ENCODE measurements around the gene UGT1A10.
"Not testable (repeated sequence)": the region's sequence is repeated elsewhere in the genome, so short reads cannot be mapped to it uniquely, and the experiment has no call there.

Gene UGT1A10

GRCh38 chr2:233617476-233617875 lies 18.8 kb upstream of the UGT1A10 start, which contains the start of gene UGT1A8:
TSS of gene UGT1A8 (plus strand) at chr2:233617633. CDS start at chr2:233617708, 75 bp downstream.
- H3K9me3 ChIP-seq (ENCODE audit: low read length); H3K27ac ChIP-seq (ENCODE audit: low read depth, low read length); H3K4me3 ChIP-seq (ENCODE audit: low read depth in 1 of 2, low read length in 2 of 2); H3K9ac ChIP-seq (ENCODE audit: low read length); H3K4me1 ChIP-seq (ENCODE audit: insufficient read depth, low read length); H3K27me3 ChIP-seq (ENCODE audit: control insufficient read depth in 1 of 2, insufficient read depth in 2 of 2, low read length in 2 of 2); H3K36me3 ChIP-seq (ENCODE audit: insufficient read depth, low read length): not testable (repeated sequence)

DNA sequence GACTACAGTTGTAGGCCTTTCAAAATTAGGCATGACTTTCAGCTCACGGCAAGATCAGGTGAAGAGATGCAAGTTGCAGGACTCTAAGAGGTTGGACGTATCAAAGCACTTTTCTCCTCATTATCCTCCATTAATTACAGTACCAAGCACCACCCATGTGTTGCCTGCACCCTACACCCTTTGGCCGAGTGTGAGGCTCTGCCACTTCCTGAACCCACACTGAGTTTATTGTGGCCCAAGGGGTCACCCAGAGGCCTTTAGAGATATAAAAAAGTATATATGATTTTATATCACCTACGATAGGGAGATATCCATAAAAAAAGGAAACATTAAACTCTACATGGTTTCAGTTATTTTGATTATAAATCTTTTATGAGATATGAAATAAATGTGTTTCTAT lies 16.0 kb upstream of the UGT1A10 start:
- H3K27ac ChIP-seq (ENCODE audit: low read depth, low read length) = no peak overlapping the region
- H3K4me3 ChIP-seq (ENCODE audit: low read depth in 1 of 2, low read length in 2 of 2) = no peak overlapping the region
- H3K4me1 ChIP-seq (ENCODE audit: insufficient read depth, low read length) = no peaks in the 10 kb centered on the region
- H3K9ac ChIP-seq (ENCODE audit: low read length) = no peak overlapping the region
- H3K9me3 ChIP-seq (ENCODE audit: low read length) = no peaks in the 10 kb centered on the region
- no peaks in the 10 kb centered on the region for H3K27me3 ChIP-seq (ENCODE audit: control insufficient read depth in 1 of 2, insufficient read depth in 2 of 2, low read length in 2 of 2)
- no peaks in the 10 kb centered on the region for H3K36me3 ChIP-seq (ENCODE audit: insufficient read depth, low read length)

DNA sequence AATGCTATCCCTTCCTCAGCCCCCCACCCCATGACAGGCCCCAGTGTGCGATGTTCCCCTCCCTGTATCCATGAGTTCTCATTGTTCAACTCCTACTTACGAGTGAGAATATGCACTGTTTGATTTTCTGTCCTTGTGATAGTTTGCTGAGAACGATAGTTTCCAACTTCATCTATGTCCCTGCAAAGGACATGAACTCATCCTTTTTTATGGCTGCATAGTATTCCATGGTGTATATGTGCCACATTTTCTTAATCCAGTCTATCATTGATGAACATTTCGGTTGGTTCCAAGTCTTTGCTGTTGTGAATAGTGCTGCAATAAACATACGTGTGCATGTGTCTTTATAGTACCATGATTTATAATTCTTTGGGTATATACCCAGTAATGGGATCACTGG lies 14.4 kb upstream of the UGT1A10 start:
- H3K36me3 ChIP-seq (ENCODE audit: insufficient read depth, low read length); H3K9me3 ChIP-seq (ENCODE audit: low read length); H3K9ac ChIP-seq (ENCODE audit: low read length); H3K4me3 ChIP-seq (ENCODE audit: low read depth in 1 of 2, low read length in 2 of 2); H3K27me3 ChIP-seq (ENCODE audit: control insufficient read depth in 1 of 2, insufficient read depth in 2 of 2, low read length in 2 of 2); H3K27ac ChIP-seq (ENCODE audit: low read depth, low read length); H3K4me1 ChIP-seq (ENCODE audit: insufficient read depth, low read length): not testable (repeated sequence)

DNA sequence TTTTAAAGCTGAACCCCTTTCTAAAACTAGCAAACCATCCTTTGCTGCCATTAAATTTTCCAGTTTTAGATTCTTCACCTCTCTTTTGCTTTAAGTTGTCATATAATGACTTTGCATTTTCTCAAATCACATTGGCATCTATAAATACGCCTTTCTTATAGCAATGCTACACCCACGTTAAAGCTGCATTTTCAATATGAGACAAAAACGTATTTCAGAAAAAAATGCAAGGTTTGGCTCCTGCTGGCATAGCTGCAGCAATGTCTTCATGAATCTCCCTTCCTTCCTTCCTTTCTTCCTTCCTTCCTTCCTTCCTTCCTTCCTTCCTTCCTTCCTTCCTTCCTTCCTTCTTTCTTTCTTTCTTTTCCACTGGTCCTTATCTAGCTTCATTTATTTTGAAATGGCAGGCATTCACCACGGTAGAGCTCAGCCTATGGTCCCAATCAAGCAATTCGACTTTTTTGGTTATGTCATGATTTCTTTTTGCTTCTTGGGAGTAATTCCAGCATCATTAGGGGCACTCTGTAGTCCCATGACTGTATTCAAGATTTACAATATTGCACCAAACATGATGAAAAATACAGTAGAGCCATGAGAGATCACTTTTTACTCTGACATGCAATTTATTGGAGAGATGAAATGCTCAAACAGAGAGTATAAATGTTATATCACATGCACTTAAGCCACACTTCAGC lies 8.8 kb upstream of the UGT1A10 start:
- no peak overlapping the region for H3K9ac ChIP-seq (ENCODE audit: low read length)
- no peak overlapping the region for H3K27ac ChIP-seq (ENCODE audit: low read depth, low read length)
- H3K4me1 ChIP-seq (ENCODE audit: insufficient read depth, low read length) = no peaks in the 10 kb centered on the region
- no peaks in the 10 kb centered on the region for H3K36me3 ChIP-seq (ENCODE audit: insufficient read depth, low read length)
- H3K9me3 ChIP-seq (ENCODE audit: low read length) = no peaks in the 10 kb centered on the region
- H3K27me3 ChIP-seq (ENCODE audit: control insufficient read depth in 1 of 2, insufficient read depth in 2 of 2, low read length in 2 of 2) = no peaks in the 10 kb centered on the region
- no peak overlapping the region for H3K4me3 ChIP-seq (ENCODE audit: low read depth in 1 of 2, low read length in 2 of 2)

DNA sequence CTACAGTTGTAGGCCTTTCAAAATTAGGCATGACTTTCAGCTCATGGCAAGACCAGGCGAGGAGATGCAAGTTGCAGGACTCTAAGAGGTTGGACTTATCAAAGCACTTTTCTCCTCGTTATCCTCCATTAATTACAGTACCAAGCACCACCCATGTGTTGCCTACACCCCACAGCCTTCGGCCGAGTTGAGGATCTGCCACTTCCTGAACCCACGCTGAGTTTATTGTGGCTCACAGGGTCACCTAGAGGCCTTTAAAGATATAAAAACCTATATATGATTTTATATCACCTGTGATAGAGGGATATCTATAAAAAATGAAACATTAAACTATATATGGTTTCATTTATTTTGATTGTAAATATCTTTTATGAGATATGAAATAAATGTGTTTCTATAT lies 2.6 kb downstream of the UGT1A10 start:
- H3K9me3 ChIP-seq (ENCODE audit: low read length) = no peaks in the 10 kb centered on the region
- no peak overlapping the region for H3K27ac ChIP-seq (ENCODE audit: low read depth, low read length)
- H3K36me3 ChIP-seq (ENCODE audit: insufficient read depth, low read length) = no peaks in the 10 kb centered on the region
- no peaks in the 10 kb centered on the region for H3K27me3 ChIP-seq (ENCODE audit: control insufficient read depth in 1 of 2, insufficient read depth in 2 of 2, low read length in 2 of 2)
- H3K4me3 ChIP-seq (ENCODE audit: low read depth in 1 of 2, low read length in 2 of 2) = no peak overlapping the region
- no peaks in the 10 kb centered on the region for H3K4me1 ChIP-seq (ENCODE audit: insufficient read depth, low read length)
- H3K9ac ChIP-seq (ENCODE audit: low read length) = no peak overlapping the region

- Histone ChIP-seq H3K9ac (ENCODE audit: low read length) (no peak overlapping the region), H3K27ac (ENCODE audit: low read depth, low read length) (no peak overlapping the region), H3K36me3 (ENCODE audit: insufficient read depth, low read length) (no peaks in the 10 kb centered on the region), H3K4me3 (ENCODE audit: low read depth in 1 of 2, low read length in 2 of 2) (no peak overlapping the region), H3K27me3 (ENCODE audit: control insufficient read depth in 1 of 2, insufficient read depth in 2 of 2, low read length in 2 of 2) (no peaks in the 10 kb centered on the region), H3K4me1 (ENCODE audit: insufficient read depth, low read length) (no peaks in the 10 kb centered on the region), H3K9me3 (ENCODE audit: low read length) (no peaks in the 10 kb centered on the region)
These were observed 3.6 kb downstream of the UGT1A10 start for GRCh38 chr2:233639860-233640259.

- H3K27me3 ChIP-seq (ENCODE audit: control insufficient read depth in 1 of 2, insufficient read depth in 2 of 2, low read length in 2 of 2) = no peaks in the 10 kb centered on the region
- no peak overlapping the region for H3K4me3 ChIP-seq (ENCODE audit: low read depth in 1 of 2, low read length in 2 of 2)
- no peaks in the 10 kb centered on the region for H3K9me3 ChIP-seq (ENCODE audit: low read length)
- H3K4me1 ChIP-seq (ENCODE audit: insufficient read depth, low read length) = no peaks in the 10 kb centered on the region
- no peaks in the 10 kb centered on the region for H3K36me3 ChIP-seq (ENCODE audit: insufficient read depth, low read length)
- no peak overlapping the region for H3K9ac ChIP-seq (ENCODE audit: low read length)
- H3K27ac ChIP-seq (ENCODE audit: low read depth, low read length) = no peak overlapping the region
These were observed 6.9 kb downstream of the UGT1A10 start for GRCh38 chr2:233643128-233643527.

DNA sequence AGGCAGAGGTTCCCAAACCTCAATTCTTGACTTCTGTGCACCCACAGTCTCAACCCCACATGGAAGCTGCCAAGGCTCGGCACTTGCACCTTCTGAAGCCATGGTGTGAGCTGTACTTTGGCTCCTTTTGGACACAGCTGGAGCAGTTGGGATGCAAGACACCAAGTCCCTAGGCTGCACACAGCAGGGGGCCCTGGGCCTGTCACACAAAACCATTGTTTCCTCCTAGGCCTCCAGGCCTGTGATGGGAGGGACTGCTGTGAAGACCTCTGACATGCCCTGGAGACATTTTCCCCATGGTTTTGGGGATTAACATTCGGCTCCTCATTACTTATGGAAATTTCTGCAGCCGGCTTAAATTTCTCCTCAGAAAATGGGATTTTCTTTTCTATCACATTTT lies 9.8 kb downstream of the UGT1A10 start:
- H3K9me3 ChIP-seq (ENCODE audit: low read length); H3K9ac ChIP-seq (ENCODE audit: low read length); H3K36me3 ChIP-seq (ENCODE audit: insufficient read depth, low read length); H3K27ac ChIP-seq (ENCODE audit: low read depth, low read length); H3K4me1 ChIP-seq (ENCODE audit: insufficient read depth, low read length); H3K4me3 ChIP-seq (ENCODE audit: low read depth in 1 of 2, low read length in 2 of 2); H3K27me3 ChIP-seq (ENCODE audit: control insufficient read depth in 1 of 2, insufficient read depth in 2 of 2, low read length in 2 of 2): not testable (repeated sequence)

GRCh38 chr2:233650981-233651380 lies 14.7 kb downstream of the UGT1A10 start:
- H3K9me3 ChIP-seq (ENCODE audit: low read length) = no peaks in the 10 kb centered on the region
- no peaks in the 10 kb centered on the region for H3K27me3 ChIP-seq (ENCODE audit: control insufficient read depth in 1 of 2, insufficient read depth in 2 of 2, low read length in 2 of 2)
- H3K4me3 ChIP-seq (ENCODE audit: low read depth in 1 of 2, low read length in 2 of 2) = no peak overlapping the region
- H3K4me1 ChIP-seq (ENCODE audit: insufficient read depth, low read length) = no peaks in the 10 kb centered on the region
- no peak overlapping the region for H3K27ac ChIP-seq (ENCODE audit: low read depth, low read length)
- H3K9ac ChIP-seq (ENCODE audit: low read length) = no peak overlapping the region
- no peaks in the 10 kb centered on the region for H3K36me3 ChIP-seq (ENCODE audit: insufficient read depth, low read length)

- Histone ChIP-seq H3K4me3 (ENCODE audit: low read depth in 1 of 2, low read length in 2 of 2) (no peak overlapping the region), H3K9ac (ENCODE audit: low read length) (no peak overlapping the region), H3K4me1 (ENCODE audit: insufficient read depth, low read length) (no peaks in the 10 kb centered on the region), H3K27me3 (ENCODE audit: control insufficient read depth in 1 of 2, insufficient read depth in 2 of 2, low read length in 2 of 2) (no peaks in the 10 kb centered on the region), H3K36me3 (ENCODE audit: insufficient read depth, low read length) (no peaks in the 10 kb centered on the region), H3K9me3 (ENCODE audit: low read length) (no peaks in the 10 kb centered on the region), H3K27ac (ENCODE audit: low read depth, low read length) (no peak overlapping the region)
These were observed 15.2 kb downstream of the UGT1A10 start for GRCh38 chr2:233651430-233651829.

DNA sequence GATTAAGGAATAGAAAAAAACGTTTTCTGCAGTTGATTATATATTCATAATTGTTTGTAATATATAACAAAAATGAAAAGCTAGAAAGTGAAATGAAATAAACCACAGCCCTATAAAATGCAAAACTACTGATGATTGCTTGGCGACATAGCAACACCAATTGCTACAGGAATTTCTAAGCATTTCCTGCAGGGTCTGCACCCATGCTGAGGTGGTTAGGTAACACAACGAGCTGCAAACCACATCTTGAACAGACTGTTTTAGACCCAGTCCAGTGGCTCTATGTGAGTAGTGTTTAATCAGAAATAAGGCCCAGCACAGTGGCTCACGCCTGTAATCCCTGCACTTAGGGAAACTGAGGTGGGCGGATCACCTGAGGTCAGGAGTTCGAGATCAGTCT lies 18.3 kb downstream of the UGT1A10 start:
- no peak overlapping the region for H3K27ac ChIP-seq (ENCODE audit: low read depth, low read length)
- no peaks in the 10 kb centered on the region for H3K9me3 ChIP-seq (ENCODE audit: low read length)
- no peaks in the 10 kb centered on the region for H3K36me3 ChIP-seq (ENCODE audit: insufficient read depth, low read length)
- no peak overlapping the region for H3K9ac ChIP-seq (ENCODE audit: low read length)
- H3K27me3 ChIP-seq (ENCODE audit: control insufficient read depth in 1 of 2, insufficient read depth in 2 of 2, low read length in 2 of 2) = no peaks in the 10 kb centered on the region
- no peaks in the 10 kb centered on the region for H3K4me1 ChIP-seq (ENCODE audit: insufficient read depth, low read length)
- H3K4me3 ChIP-seq (ENCODE audit: low read depth in 1 of 2, low read length in 2 of 2) = no peak overlapping the region

- H3K27me3 ChIP-seq (ENCODE audit: control insufficient read depth in 1 of 2, insufficient read depth in 2 of 2, low read length in 2 of 2) = no peaks in the 10 kb centered on the region
- H3K9me3 ChIP-seq (ENCODE audit: low read length) = no peaks in the 10 kb centered on the region
These were observed 18.8 kb downstream of the UGT1A10 start for GRCh38 chr2:233655043-233655442.

More at GRCh38 chr2:233655043-233655442, 18.8 kb downstream of the UGT1A10 start:
- Histone ChIP-seq H3K4me1 (ENCODE audit: insufficient read depth, low read length) (no peaks in the 10 kb centered on the region), H3K9ac (ENCODE audit: low read length) (no peak overlapping the region), H3K36me3 (ENCODE audit: insufficient read depth, low read length) (no peaks in the 10 kb centered on the region), H3K4me3 (ENCODE audit: low read depth in 1 of 2, low read length in 2 of 2) (no peak overlapping the region), H3K27ac (ENCODE audit: low read depth, low read length) (no peak overlapping the region)

Data from muscle layer of colon (tissue), 2 donors.